H9 (cell line): ENCODE results near the gene SLC19A1. TPM values are rescaled to one million over a fixed set of nuclear protein-coding genes. Genes with fewer than 3 reads are reported as not detected.

Experiments
- DNase-seq: peaks from one replicate; pipeline ENCODE4 v3.0.0-alpha.2; 2017
- H2AFZ ChIP-seq: one replicate; pipeline ENCODE4 v1.6.1; 2013; ENCODE audit warnings: mild to moderate bottlenecking, low read length, control low read depth, moderate library complexity
- H2AK5ac ChIP-seq: 2 replicates; pipeline ENCODE4 v1.6.1; 2013; ENCODE audit warnings: low read length, control low read depth, mixed read lengths; ENCODE audit not compliant: insufficient read length
- H2BK120ac ChIP-seq: one replicate; pipeline ENCODE4 v1.6.1; 2013; ENCODE audit warnings: low read depth, mild to moderate bottlenecking, low read length, control low read depth, inconsistent platforms; ENCODE audit not compliant: poor library complexity, severe bottlenecking
- H2BK12ac ChIP-seq: 2 replicates; pipeline ENCODE4 v1.6.1; 2013; ENCODE audit warnings: low read length, control low read depth, mixed read lengths, low read depth; ENCODE audit not compliant: insufficient read length
- H2BK15ac ChIP-seq: 2 replicates; pipeline ENCODE4 v1.6.1; 2013; ENCODE audit warnings: low read depth, low read length, control low read depth
- H2BK20ac ChIP-seq: one replicate; pipeline ENCODE4 v1.6.1; 2013; ENCODE audit warnings: low read depth, mild to moderate bottlenecking, low read length, control low read depth, inconsistent platforms; ENCODE audit not compliant: poor library complexity, severe bottlenecking
- H2BK5ac ChIP-seq: 2 replicates; pipeline ENCODE4 v1.6.1; 2013; ENCODE audit warnings: low read length, control low read depth, mixed read lengths; ENCODE audit not compliant: insufficient read length
- H3K14ac ChIP-seq: 2 replicates; pipeline ENCODE4 v1.6.1; 2013; ENCODE audit warnings: low read length, control low read depth; ENCODE audit not compliant: insufficient read depth
- H3K18ac ChIP-seq: 2 replicates; pipeline ENCODE4 v1.6.1; 2013; ENCODE audit warnings: low read depth, mild to moderate bottlenecking, mixed read lengths, low read length, control low read depth; ENCODE audit not compliant: insufficient read length
- H3K23ac ChIP-seq: 2 replicates; pipeline ENCODE4 v1.6.1; 2013; ENCODE audit warnings: low read length, control low read depth, mixed read lengths, low read depth; ENCODE audit not compliant: insufficient read length
- H3K23me2 ChIP-seq: 2 replicates; pipeline ENCODE4 v1.6.1; 2013; ENCODE audit warnings: low read depth, mild to moderate bottlenecking, mixed read lengths, low read length, control low read depth; ENCODE audit not compliant: insufficient read length, poor library complexity, severe bottlenecking
- H3K27ac ChIP-seq: 2 replicates; pipeline ENCODE4 v1.5.1; 2013; ENCODE audit warnings: low read length, control low read depth, mixed read lengths, low read depth; ENCODE audit not compliant: insufficient read length
- H3K27me3 ChIP-seq: 2 replicates; pipeline ENCODE4 v1.6.1; 2013; ENCODE audit warnings: low read length, control low read depth, inconsistent platforms; ENCODE audit not compliant: insufficient read depth
- H3K4ac ChIP-seq: 2 replicates; pipeline ENCODE4 v1.6.1; 2013; ENCODE audit warnings: low read depth, mild to moderate bottlenecking, control low read depth, inconsistent platforms, low read length, moderate library complexity
- H3K4me1 ChIP-seq: 2 replicates; pipeline ENCODE4 v1.6.1; 2013; ENCODE audit warnings: low read length, control low read depth, inconsistent platforms; ENCODE audit not compliant: insufficient read depth
- H3K4me2 ChIP-seq: 2 replicates; pipeline ENCODE4 v1.6.1; 2013; ENCODE audit warnings: low read length, control low read depth, mixed read lengths; ENCODE audit not compliant: insufficient read length, insufficient read depth
- H3K56ac ChIP-seq: 2 replicates; pipeline ENCODE4 v1.6.1; 2013; ENCODE audit warnings: low read depth, mild to moderate bottlenecking, mixed read lengths, low read length, control low read depth; ENCODE audit not compliant: insufficient read length
- H3K79me1 ChIP-seq: 2 replicates; pipeline ENCODE4 v1.6.1; 2013; ENCODE audit warnings: low read depth, mild to moderate bottlenecking, moderate library complexity, low read length, control low read depth, inconsistent platforms; ENCODE audit not compliant: insufficient read depth, poor library complexity, severe bottlenecking
- H3K79me2 ChIP-seq: 2 replicates; pipeline ENCODE4 v1.6.1; 2013; ENCODE audit warnings: low read length, control low read depth, inconsistent platforms; ENCODE audit not compliant: insufficient read depth
- H3K9ac ChIP-seq: 2 replicates; pipeline ENCODE4 v1.6.1; 2013; ENCODE audit warnings: low read length, control low read depth, mixed read lengths; ENCODE audit not compliant: insufficient read length; ENCODE audit errors: extremely low read depth
- H3K9me3 ChIP-seq: one replicate; pipeline ENCODE4 v1.6.1; 2013; ENCODE audit warnings: low read depth, low read length, inconsistent platforms; ENCODE audit not compliant: control insufficient read depth
- H3T11ph ChIP-seq: one replicate; pipeline ENCODE4 v1.6.1; 2013; ENCODE audit warnings: mild to moderate bottlenecking, low read length, control low read depth, inconsistent platforms
- H4K20me1 ChIP-seq: one replicate; pipeline ENCODE4 v1.6.1; 2013; ENCODE audit not compliant: control insufficient read depth, insufficient read length, insufficient read depth
- H4K5ac ChIP-seq: 2 replicates; pipeline ENCODE4 v1.6.1; 2013; ENCODE audit warnings: low read depth, mild to moderate bottlenecking, mixed read lengths, low read length, control low read depth; ENCODE audit not compliant: insufficient read length
- H4K8ac ChIP-seq: replicated peaks from 2 replicates; pipeline ENCODE4 v1.6.1; 2013; ENCODE audit warnings: low read length, control low read depth, mixed read lengths, low read depth; ENCODE audit not compliant: insufficient read length
- H4K91ac ChIP-seq: 2 replicates; pipeline ENCODE4 v1.6.1; 2013; ENCODE audit warnings: low read depth, mild to moderate bottlenecking, moderate library complexity, mixed read lengths, low read length, control low read depth; ENCODE audit not compliant: insufficient read length
- H3K27ac Mint-ChIP-seq, 3 experiments: 2 replicates in 2 of 3; 3 replicates in 1 of 3; pipeline ENCODE4 v1.8.0; 2020 to 2021; ENCODE audit warnings: mixed read lengths in 3 of 3, mild to moderate bottlenecking in 1 of 3, moderate library complexity in 1 of 3
- H3K27me3 Mint-ChIP-seq: 2 replicates; pipeline ENCODE4 v1.8.0; 2021; ENCODE audit warnings: low read depth, mild to moderate bottlenecking, moderate library complexity, mixed read lengths
- H3K36me3 Mint-ChIP-seq, 3 experiments: 2 replicates in 2 of 3; 3 replicates in 1 of 3; pipeline ENCODE4 v1.8.0; 2020 to 2021; ENCODE audit warnings: low read depth in 3 of 3, mixed read lengths in 3 of 3; ENCODE audit not compliant: insufficient read depth in 1 of 3
- H3K4me1 Mint-ChIP-seq, 2 experiments: 2 replicates each; pipeline ENCODE4 v1.8.0; 2020; ENCODE audit warnings: mixed read lengths in 2 of 2
- H3K4me3 Mint-ChIP-seq, 2 experiments: 2 replicates in 1 of 2; 3 replicates in 1 of 2; pipeline ENCODE4 v1.8.0; 2020 to 2021; ENCODE audit warnings: mild to moderate bottlenecking in 2 of 2, mixed read lengths in 2 of 2, moderate library complexity in 1 of 2
- H3K9me3 Mint-ChIP-seq, 2 experiments: 2 replicates in 1 of 2; 3 replicates in 1 of 2; pipeline ENCODE4 v1.8.0; 2020; ENCODE audit warnings: mild to moderate bottlenecking in 2 of 2, mixed read lengths in 2 of 2, moderate library complexity in 1 of 2
- CTCF ChIP-seq: fragments of 200-600 bp; sonication (generic); conservative IDR thresholded peaks from 3 replicates; pipeline ENCODE4 v1.8.0; 2021; ENCODE audit warnings: antibody characterized with exemption, mild to moderate bottlenecking
- WGBS: extraction: QIAGEN DNeasy Blood & Tissue Kit; methylation state at CpG from one replicate; pipeline ENCODE4 v1.1.7; 2013; ENCODE audit warnings: missing lambda C conversion rate, low lambda C conversion rate, mixed read lengths; ENCODE audit not compliant: insufficient read length; ENCODE audit errors: extremely low coverage; 5-methylcytosine and 5-hydroxymethylcytosine counted together
- total RNA-seq: library from RNA; stranded (reverse); gene quantifications from 2 replicates; pipeline ENCODE4 v1.2.1, GENCODE V29; 2021

SLC19A1 gene
- total RNA-seq, 1 experiment from 2014 or later, result 32.4 TPM

DNA sequence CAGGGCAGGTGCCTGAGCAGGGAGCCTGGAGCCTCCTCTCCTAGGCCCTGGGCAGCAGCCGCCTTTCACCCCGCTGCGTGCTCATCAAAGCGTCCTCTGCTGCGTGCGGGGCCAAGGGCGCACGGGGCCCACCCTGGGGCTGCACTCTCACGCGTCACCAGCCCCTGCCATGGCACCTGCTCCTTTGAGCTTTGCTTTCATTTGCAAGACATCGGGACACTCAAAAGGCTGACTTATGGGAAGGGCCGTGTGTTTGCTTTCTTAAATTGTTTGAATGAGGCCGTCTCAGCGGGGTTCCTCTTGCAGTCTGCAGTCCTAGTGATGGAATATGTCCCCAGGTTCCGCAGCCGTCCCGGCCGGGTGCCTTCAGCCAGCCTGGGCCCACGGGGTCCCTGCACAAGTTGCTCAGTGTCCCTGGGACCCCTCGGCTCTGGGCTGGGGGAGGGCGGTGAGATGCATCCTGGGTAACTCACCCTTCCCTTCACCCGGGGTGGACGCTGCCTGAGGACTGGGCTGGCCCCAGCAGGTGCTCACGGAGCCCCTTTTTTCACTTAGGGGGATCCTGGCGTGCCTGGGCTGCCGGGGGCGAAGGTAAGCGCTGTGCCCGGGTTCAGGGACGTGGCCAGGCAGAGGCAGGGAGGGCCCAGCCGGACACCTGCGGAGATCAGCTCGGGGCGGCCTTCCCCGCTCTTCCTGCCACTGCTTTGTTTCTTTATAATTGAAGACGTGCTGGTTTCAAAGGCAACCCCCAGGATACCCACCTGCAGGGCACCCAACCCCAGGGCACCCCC is 53.1 kb downstream of the SLC19A1 start:
- no peak for TF ChIP-seq CTCF
- Histone ChIP-seq H3K18ac (no peak overlapping the region), H2BK12ac (no peak overlapping the region), H4K8ac (no peak overlapping the region), H3K23ac (no peak overlapping the region), H4K5ac (no peak overlapping the region), H3K9me3 (no peaks in the 10 kb centered on the region), H3K9ac (no peak overlapping the region), H3K4ac (no peak overlapping the region), H3K79me2 (no peaks in the 10 kb centered on the region), H3K79me1 (no peaks in the 10 kb centered on the region), H2AFZ (no peak overlapping the region), H2BK20ac (no peak overlapping the region), H3K14ac (no peak overlapping the region), H2BK15ac (no peak overlapping the region), H2BK120ac (no peak overlapping the region), H3K27ac (no peak overlapping the region), H3K56ac (no peak overlapping the region), H3K27me3 (no peaks in the 10 kb centered on the region), H3K4me1 (no peaks in the 10 kb centered on the region), H4K91ac (no peak overlapping the region), H4K20me1 (no peaks in the 10 kb centered on the region), H3T11ph (no peak overlapping the region), H2AK5ac (no peak overlapping the region), H3K4me2 (no peak overlapping the region), H2BK5ac (no peak overlapping the region), H3K23me2 (no peaks in the 10 kb centered on the region)
- Mint-ChIP-seq H3K4me1 (peaks cover 14 to 18% of the 10 kb centered on the region in 2 experiments), H3K27ac (peak overlapping the region in 2 of 3 experiments; percentile 55 to 57; a peak in 3 of 7 replicates), H3K9me3 (no peaks in the 10 kb centered on the region), H3K36me3 (peaks cover 15 to 43% (median 30%) of the 10 kb centered on the region in 3 experiments), H3K4me3 (no peak overlapping the region; a peak in 1 of 5 replicates), H3K27me3 (no peaks in the 10 kb centered on the region)
- no CpG with 5 or more reads among the region's 36 CpGs for WGBS
- DNase-seq, result peak; percentile 55
